NCI-H748 (cell line): ENCODE results near the gene CDK14.

ENCODE experiments used
- DNase-seq: peaks from one replicate; lab custom pipeline; 2025; ENCODE audit not compliant: unreplicated experiment; lab: John Stamatoyannopoulos, UW

CDK14 gene

GRCh38 chr7:91082852-91083495, 486.9 kb downstream of the CDK14 start:
- peak; percentile 35 for DNase-seq

- DNase-seq, result no peak
Observed at GRCh38 chr7:91083855-91084644, 487.9 kb downstream of the CDK14 start.

GRCh38 chr7:91085175-91085574, 489.1 kb downstream of the CDK14 start:
- no peak for DNase-seq

- no peak for DNase-seq
Observed at GRCh38 chr7:91086200-91086599, 490.1 kb downstream of the CDK14 start.

GRCh38 chr7:91088156-91088555, 492.0 kb downstream of the CDK14 start:
- DNase-seq, result no peak

GRCh38 chr7:91088691-91089090, 492.6 kb downstream of the CDK14 start:
- no peak for DNase-seq

- DNase-seq, result peak; percentile 69
Observed at GRCh38 chr7:91089382-91089963, 493.4 kb downstream of the CDK14 start.

GRCh38 chr7:91090684-91091083, 494.6 kb downstream of the CDK14 start:
- DNase-seq, result no peak

GRCh38 chr7:91091631-91092030, 495.5 kb downstream of the CDK14 start:
- DNase-seq, result no peak

GRCh38 chr7:91093181-91093580, 497.1 kb downstream of the CDK14 start:
- no peak for DNase-seq

GRCh38 chr7:91098566-91098965, 502.4 kb downstream of the CDK14 start:
- no peak for DNase-seq

- DNase-seq, result no peak
Observed at GRCh38 chr7:91103363-91103762, 507.2 kb downstream of the CDK14 start.

- no peak for DNase-seq
Observed at GRCh38 chr7:91107460-91107859, 511.3 kb downstream of the CDK14 start.

- no peak for DNase-seq
Observed at GRCh38 chr7:91109200-91109599, 513.1 kb downstream of the CDK14 start.

- no peak for DNase-seq
Observed at GRCh38 chr7:91112902-91113341, 516.8 kb downstream of the CDK14 start.

- DNase-seq, result no peak
Observed at GRCh38 chr7:91114232-91114631, 518.1 kb downstream of the CDK14 start.

GRCh38 chr7:91126762-91127161, 530.6 kb downstream of the CDK14 start:
- DNase-seq, result no peak

GRCh38 chr7:91127325-91127724, 531.2 kb downstream of the CDK14 start:
- DNase-seq, result no peak

GRCh38 chr7:91127959-91128358, 531.8 kb downstream of the CDK14 start:
- no peak for DNase-seq

- DNase-seq, result no peak
Observed at GRCh38 chr7:91128683-91129348, 532.7 kb downstream of the CDK14 start.

- DNase-seq, result no peak
Observed at GRCh38 chr7:91135300-91135699, 539.2 kb downstream of the CDK14 start.
